GM18511 (cell line): ENCODE measurements around the gene PYGO2.
"Not testable (repeated sequence)": the region's sequence is repeated elsewhere in the genome, so short reads cannot be mapped to it uniquely, and the experiment has no call there.

ENCODE experiments used
- ATAC-seq: cut with Tn5 transposase; IDR thresholded peaks from one replicate; pipeline ENCODE4 v1.9.1; 2021; ENCODE audit warnings: mild to moderate bottlenecking, moderate library complexity; ENCODE audit not compliant: unreplicated experiment

Gene PYGO2

DNA sequence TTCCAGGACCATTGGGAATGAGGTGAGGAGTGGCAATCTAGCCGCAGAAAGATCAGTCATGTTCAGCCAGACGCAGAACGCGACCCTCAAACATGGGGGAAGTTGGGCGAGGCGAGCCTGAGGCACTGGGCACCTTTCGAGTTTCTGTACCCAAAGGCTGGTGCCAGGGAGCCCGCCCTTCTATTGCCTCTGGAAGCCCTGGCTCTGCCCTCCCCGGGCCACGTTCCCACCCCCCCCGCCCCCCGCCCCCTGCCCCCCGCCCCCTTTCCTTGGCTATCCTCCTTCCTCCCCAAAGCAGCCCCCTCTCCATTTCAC is 38.8 kb upstream of the PYGO2 start:
- no peak for ATAC-seq

GRCh38 chr1:154999571-155000410 is 38.2 kb upstream of the PYGO2 start:
- no peak for ATAC-seq

DNA sequence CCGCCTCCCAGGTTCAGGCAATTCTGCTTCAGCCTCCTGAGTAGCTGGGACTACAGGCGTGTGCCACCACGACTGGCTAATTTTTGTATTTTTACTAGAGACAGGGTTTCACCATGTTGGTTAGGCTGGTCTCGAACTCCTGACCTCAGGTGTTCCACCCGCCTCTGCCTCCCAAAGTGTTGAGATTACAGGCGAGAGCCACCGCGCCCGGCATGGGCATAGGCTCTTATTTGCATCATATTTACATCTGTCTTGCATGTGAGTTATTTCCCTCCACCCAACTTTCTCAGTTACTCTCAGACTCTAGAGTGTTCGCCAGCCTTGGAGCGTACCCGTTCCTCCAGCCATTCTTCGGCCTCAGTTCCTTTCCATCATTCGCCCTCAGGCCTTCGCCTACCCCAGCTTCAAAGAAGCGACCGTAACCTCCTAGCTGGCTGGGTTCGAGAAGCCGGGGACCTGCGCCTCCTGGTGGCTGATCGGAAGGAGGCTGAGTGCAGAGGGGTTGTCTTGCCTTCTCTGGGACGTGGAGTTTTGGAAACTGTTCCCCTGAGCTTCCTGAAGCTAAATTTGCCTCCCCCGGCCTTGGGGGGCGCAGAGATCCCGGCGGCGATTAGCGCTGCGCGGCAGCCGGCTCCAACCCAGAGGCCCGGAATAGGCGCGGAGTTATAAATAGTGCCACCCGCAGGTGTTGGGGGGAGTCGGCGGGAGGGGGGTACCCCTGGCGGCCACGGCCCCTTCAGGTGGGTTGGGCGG is 37.4 kb upstream of the PYGO2 start:
- no peak for ATAC-seq

DNA sequence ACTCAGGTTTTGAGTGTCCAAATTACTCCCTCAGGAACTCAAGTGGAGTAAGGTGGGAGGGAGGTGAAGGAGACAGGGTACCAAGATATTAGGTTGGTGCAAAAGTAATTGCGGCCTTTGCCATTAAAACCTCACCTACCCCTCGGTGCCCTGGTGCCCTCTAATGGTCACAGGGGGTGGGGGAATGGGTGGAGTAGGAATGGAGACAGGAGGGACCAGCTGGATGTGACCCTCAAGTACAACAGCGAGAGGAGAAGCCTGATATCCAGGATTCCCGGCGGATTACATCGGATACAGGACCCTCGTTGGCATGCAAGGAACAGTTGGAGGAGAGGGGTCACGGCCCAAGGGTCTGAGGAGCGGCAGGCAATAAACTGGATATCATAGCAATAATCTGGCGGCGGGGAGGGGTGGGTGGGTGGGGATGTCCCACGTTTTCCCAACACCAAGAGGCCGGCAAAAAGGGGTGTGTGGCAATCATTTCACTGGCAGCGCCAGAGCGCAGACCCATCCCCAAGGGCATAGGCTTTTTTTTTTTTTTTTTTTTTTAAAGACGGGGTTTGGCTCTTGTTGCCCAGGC is 36.7 kb upstream of the PYGO2 start:
- no peak for ATAC-seq

DNA sequence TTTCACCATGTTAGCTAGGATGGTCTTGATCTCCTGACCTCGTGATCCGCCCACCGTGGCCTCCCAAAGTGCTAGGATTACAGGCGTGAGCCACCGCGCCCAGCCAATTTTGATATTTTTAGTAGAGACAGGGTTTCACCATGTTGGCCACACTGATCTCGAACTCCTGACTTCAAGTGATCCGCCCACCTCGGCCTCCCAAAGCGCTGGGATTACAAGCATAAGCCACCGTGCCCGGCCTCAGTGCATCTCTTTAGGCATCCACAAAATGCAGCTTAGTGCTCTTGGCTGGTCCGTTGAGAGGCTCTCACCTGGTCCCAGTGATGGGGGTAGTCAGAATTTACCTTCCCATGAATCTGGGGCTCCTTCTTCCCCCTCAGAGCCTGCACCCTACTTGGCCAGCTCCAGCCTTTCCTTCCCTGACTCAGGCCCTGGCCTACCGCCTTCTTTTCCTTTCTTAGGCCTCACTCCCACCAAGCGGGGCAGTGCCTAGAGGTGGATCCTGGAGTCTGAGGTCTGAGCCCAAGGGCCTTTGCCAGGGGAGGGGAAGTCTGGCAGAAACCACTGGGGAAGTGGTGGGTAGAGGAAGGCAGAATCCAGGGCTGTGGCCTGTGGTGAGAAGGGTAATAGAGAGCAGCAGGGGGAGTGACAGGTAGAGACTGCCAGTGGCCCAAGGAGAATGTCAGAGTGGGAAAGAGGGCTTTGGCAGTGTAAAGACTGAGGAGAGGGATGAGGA is 35.6 kb upstream of the PYGO2 start:
- no peak for ATAC-seq

GRCh38 chr1:154995301-154995983 is 33.9 kb upstream of the PYGO2 start:
- not testable (repeated sequence) for ATAC-seq

DNA sequence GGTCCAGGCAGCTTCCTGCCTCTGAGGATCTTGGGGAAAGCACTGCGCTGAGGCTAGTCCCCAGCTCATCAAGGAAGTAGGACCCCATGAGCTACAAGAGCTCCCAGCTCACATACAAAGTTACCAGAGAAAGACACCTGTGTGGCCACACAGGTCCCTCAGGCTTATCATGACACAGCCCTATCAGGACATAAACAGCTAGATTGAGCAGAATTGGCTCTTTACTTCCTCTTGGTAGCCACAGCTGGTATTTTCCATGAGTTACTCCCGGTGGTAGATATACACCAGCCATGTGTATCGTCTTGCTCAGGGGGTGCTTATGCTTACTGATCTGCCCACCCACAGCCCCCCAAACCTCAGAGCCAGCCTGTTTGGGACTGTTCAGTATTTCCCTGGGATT is 33.0 kb upstream of the PYGO2 start:
- no peak for ATAC-seq

DNA sequence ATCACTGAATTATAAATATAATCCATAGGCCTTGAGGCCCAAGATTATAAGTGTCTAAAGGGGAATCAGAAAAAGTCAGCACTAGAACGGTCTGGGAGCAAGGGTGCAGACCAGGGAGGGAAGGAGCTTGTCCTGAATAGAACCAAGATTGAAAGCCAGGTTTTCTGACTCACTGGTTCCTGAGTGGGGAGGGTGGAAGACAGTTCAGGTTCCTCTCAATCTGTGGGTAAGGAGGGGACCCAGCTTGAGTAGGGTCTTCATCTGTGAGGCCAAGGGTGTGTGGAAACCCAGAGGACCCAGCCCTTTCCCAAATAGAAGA is 32.6 kb upstream of the PYGO2 start:
- no peak for ATAC-seq

DNA sequence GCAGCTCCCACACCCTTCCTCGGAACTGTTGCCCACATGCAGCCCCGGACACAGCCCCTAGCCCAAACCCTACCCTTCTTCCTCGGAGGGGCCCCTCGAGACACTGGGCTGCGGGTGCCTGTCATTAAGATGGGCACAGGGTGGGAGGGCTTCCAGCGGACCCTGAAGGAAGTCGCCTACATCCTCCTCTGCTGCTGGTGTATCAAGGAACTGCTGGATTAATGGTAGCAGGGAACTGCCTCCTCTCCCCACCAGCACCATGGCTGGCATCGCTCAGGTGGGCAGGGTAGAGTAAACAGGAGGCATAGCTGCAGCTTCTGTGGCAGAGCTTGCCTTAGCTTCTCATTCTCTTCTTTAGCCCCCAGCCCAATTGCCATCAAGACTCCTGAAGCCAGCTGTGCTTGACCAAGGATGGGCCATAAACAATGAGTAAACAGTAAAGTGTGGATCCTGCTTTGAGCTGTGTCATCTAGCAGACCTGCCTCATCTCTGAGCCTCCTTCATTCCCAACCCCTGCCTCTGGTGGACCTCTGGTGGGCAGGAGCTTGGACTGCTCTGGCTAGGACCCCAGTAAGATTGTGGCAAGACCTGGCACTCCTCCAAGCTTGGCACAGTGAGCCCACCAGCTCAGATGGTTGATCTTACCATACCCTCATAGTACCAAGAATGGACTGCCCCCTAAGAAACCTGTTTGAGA is 32.1 kb upstream of the PYGO2 start, which contains the start of gene LENEP:
LENEP (plus strand) TSS at position 15 of the 697 bp plus-strand sequence; CDS start at position 37, 22 bp downstream.
- no peak for ATAC-seq

DNA sequence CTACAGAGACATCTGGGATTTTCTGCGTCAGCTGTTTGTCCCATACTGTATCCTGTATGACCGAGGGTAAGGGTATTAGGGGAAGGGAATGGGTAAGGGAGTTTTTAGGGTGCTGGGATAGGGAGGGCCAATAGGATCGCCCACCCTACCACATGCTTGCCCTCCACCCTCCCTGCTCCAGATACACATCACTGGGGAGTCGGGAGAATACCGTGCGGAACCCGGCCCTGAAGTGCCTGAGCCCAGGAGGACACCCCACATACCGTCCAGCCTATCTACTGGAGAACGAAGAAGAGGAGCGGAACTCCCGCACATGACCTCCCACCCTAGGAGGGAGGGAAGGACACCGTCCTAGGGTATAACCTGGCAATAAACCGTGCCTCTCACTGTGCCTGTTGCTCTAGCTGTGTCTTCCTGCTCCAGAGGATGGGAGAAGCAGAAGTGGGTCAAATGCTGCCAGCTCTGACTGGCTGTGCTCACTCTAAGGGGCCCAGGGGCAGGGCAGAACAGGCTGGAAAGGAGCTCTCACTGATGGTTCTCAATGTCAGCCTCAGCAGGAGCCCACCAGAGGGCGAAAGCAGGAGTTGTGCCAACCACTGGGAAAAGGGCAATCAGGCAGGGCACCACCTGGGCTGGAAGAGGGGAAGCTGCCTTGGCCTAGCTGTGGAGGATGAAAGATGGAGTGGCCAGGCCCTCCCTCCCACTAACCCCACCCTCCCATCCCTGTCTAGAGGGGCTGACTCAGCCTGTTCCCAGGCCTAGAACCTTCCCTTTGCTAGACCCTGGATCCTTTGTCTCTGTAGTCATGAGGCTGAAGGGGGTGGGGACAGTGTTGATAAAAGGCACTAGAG is 31.4 kb upstream of the PYGO2 start:
- no peak for ATAC-seq

GRCh38 chr1:154990276-154990675 is 28.7 kb upstream of the PYGO2 start:
- no peak for ATAC-seq

- ATAC-seq: no peak
Measured at GRCh38 chr1:154989195-154989860, 27.7 kb upstream of the PYGO2 start.

GRCh38 chr1:154988058-154988954 is 26.7 kb upstream of the PYGO2 start:
- ATAC-seq: no peak

DNA sequence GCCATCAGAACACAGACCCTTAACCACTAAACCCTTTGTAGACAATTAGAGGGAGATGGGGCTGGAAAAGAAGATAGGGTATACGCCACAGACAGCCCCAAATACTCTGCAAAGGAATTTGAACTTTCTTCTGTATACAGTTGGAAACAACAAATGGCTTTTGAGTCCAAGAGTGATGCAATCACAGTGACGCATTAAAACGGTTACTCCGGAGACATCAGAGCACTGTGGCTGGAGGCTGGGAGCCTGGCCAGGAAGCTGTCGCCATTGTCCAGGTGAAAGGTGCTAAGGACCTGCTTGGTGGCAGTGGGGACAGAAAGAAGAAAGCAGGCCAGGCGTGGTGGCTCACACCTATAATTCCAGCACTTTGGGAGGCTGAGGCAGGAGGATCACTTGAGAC is 25.7 kb upstream of the PYGO2 start:
- ATAC-seq: no peak

DNA sequence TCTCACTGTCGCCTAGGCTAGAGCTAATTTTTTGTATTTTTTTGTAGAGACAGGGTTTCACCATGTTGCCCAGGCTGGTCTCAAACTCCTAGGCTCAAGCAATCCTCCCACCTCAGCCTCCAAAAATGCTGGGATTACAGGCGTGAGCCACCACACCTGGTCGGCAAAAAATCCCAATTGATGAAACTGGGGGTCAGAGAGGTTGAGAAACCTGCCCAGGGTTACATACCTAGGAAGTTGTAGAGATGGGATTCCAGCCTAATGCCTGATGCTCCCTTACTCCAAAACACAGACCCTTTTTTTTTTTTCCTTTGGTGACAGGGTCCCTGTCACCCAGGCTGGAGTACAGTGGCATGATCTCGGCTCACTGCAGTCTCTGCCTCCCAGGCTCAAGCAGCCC is 25.2 kb upstream of the PYGO2 start:
- ATAC-seq: not testable (repeated sequence)

DNA sequence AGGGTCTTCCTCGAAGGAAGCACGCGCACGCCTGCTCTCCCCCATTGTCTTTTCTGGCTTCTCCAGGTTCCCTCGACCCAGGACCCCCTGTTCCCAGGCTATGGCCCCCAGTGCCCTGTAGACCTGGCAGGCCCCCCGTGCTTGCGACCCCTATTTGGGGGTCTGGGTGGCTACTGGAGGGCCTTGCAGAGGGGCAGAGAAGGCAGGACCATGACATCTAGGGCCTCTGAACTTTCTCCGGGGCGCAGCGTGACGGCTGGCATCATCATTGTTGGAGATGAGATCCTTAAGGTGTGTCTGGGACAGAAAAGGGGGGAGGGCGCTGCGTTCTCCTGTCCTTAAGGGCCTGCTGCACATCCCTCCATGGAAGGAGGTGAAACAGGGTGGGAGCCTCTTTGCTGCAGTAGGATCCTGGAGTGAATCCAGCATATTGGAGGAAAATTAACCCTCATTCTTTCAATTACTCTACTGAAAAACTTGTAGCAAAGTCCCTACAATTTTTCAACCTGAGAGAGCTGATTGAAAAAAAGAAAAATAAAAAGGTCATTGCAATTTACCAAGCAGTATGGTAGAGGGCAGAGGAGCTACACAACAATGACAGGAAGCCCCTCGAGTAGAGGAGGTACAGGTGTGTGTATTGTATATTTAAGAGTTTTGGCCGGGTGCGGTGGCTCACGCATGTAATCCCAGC is 22.3 kb upstream of the PYGO2 start:
- ATAC-seq: no peak
